ENCODE measurements around the gene ACSM2B. TPM values are rescaled to one million over a fixed set of nuclear protein-coding genes. Genes with fewer than 3 reads are reported as not detected.
"Not testable (repeated sequence)": the region's sequence is repeated elsewhere in the genome, so short reads cannot be mapped to it uniquely, and the experiment has no call there.

Gene ACSM2B
- total RNA-seq, 1 donor from 2014 or later = not detected

GRCh38 chr16:20598832-20599469 is 22.8 kb upstream of the ACSM2B start:
- CTCF ChIA-PET = no interaction called here

GRCh38 chr16:20595694-20596093 is 19.5 kb upstream of the ACSM2B start:
- POLR2A ChIA-PET; H3K27ac Mint-ChIP-seq; H3K36me3 Mint-ChIP-seq (ENCODE audit: low read depth); CTCF ChIA-PET; intact Hi-C loops (cut with micrococcal nuclease); H3K4me3 Mint-ChIP-seq; H3K4me1 Mint-ChIP-seq; ATAC-seq (ENCODE audit: low read depth); DNase-seq; H3K9me3 Mint-ChIP-seq: not testable (repeated sequence)
- H3K27me3 Mint-ChIP-seq = peaks cover 13% of the 10 kb centered on the region

More at GRCh38 chr16:20598832-20599469, 22.8 kb upstream of the ACSM2B start:
- POLR2A ChIA-PET = no interaction called here
- ATAC-seq (ENCODE audit: low read depth) (no peak), DNase-seq (no peak)
- H3K27ac Mint-ChIP-seq = no peak overlapping the region
- H3K36me3 Mint-ChIP-seq (ENCODE audit: low read depth) = no peaks in the 10 kb centered on the region
- H3K4me1 Mint-ChIP-seq = no peaks in the 10 kb centered on the region
- TF ChIP-seq, protein P1, sequence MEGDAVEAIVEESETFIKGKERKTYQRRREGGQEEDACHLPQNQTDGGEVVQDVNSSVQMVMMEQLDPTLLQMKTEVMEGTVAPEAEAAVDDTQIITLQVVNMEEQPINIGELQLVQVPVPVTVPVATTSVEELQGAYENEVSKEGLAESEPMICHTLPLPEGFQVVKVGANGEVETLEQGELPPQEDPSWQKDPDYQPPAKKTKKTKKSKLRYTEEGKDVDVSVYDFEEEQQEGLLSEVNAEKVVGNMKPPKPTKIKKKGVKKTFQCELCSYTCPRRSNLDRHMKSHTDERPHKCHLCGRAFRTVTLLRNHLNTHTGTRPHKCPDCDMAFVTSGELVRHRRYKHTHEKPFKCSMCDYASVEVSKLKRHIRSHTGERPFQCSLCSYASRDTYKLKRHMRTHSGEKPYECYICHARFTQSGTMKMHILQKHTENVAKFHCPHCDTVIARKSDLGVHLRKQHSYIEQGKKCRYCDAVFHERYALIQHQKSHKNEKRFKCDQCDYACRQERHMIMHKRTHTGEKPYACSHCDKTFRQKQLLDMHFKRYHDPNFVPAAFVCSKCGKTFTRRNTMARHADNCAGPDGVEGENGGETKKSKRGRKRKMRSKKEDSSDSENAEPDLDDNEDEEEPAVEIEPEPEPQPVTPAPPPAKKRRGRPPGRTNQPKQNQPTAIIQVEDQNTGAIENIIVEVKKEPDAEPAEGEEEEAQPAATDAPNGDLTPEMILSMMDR (IDR thresholded peaks at IDR 0.05) = no peak
- H3K9me3 Mint-ChIP-seq = no peaks in the 10 kb centered on the region
- H3K27me3 Mint-ChIP-seq = peaks cover 7% of the 10 kb centered on the region
- intact Hi-C loops (cut with micrococcal nuclease) = no loop called here
- H3K4me3 Mint-ChIP-seq = no peak overlapping the region

GRCh38 chr16:20595068-20595467 is 18.9 kb upstream of the ACSM2B start:
- H3K27ac Mint-ChIP-seq; ATAC-seq (ENCODE audit: low read depth); H3K27me3 Mint-ChIP-seq; POLR2A ChIA-PET; H3K4me1 Mint-ChIP-seq; H3K4me3 Mint-ChIP-seq; H3K36me3 Mint-ChIP-seq (ENCODE audit: low read depth); H3K9me3 Mint-ChIP-seq; DNase-seq; intact Hi-C loops (cut with micrococcal nuclease); CTCF ChIA-PET: not testable (repeated sequence)

- POLR2A ChIA-PET; CTCF ChIA-PET; ATAC-seq (ENCODE audit: low read depth); H3K4me3 Mint-ChIP-seq; H3K36me3 Mint-ChIP-seq (ENCODE audit: low read depth); DNase-seq; H3K27ac Mint-ChIP-seq; H3K4me1 Mint-ChIP-seq; H3K9me3 Mint-ChIP-seq; H3K27me3 Mint-ChIP-seq; intact Hi-C loops (cut with micrococcal nuclease): not testable (repeated sequence)
These were observed 16.6 kb upstream of the ACSM2B start for GRCh38 chr16:20592780-20593179.

DNA sequence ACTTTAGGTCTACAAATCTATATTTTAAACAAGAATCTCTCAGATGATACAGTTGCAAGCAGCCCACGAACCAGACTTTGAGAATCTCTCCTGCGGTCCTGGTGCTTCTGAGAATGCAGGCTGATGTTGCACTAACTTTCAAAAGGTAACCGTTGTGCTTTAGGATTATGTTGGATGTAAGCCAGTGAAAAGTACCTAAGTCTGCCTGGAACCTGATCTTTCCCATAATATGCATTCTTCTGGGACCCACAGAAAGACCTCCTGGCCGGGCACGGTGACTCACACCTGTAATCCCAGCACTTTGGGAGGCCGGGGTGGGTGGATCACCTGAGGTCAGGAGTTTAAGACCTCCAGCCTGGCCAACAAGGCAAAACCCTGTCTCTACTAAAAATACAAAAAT is 13.3 kb upstream of the ACSM2B start:
- H3K27me3 Mint-ChIP-seq; DNase-seq; POLR2A ChIA-PET; ATAC-seq (ENCODE audit: low read depth); H3K9me3 Mint-ChIP-seq; H3K4me3 Mint-ChIP-seq; intact Hi-C loops (cut with micrococcal nuclease); H3K36me3 Mint-ChIP-seq (ENCODE audit: low read depth); CTCF ChIA-PET; H3K4me1 Mint-ChIP-seq; H3K27ac Mint-ChIP-seq: not testable (repeated sequence)

- DNase-seq; H3K9me3 Mint-ChIP-seq; ATAC-seq (ENCODE audit: low read depth); H3K4me3 Mint-ChIP-seq; POLR2A ChIA-PET; H3K36me3 Mint-ChIP-seq (ENCODE audit: low read depth); intact Hi-C loops (cut with micrococcal nuclease); H3K27ac Mint-ChIP-seq; H3K27me3 Mint-ChIP-seq; CTCF ChIA-PET; H3K4me1 Mint-ChIP-seq: not testable (repeated sequence)
These were observed 11.5 kb upstream of the ACSM2B start for GRCh38 chr16:20587645-20588074.

- ATAC-seq (ENCODE audit: low read depth); H3K27me3 Mint-ChIP-seq; H3K4me1 Mint-ChIP-seq; H3K27ac Mint-ChIP-seq; POLR2A ChIA-PET; DNase-seq; CTCF ChIA-PET; H3K36me3 Mint-ChIP-seq (ENCODE audit: low read depth); intact Hi-C loops (cut with micrococcal nuclease); H3K4me3 Mint-ChIP-seq; H3K9me3 Mint-ChIP-seq: not testable (repeated sequence)
These were observed 10.5 kb upstream of the ACSM2B start for GRCh38 chr16:20586716-20587115.

DNA sequence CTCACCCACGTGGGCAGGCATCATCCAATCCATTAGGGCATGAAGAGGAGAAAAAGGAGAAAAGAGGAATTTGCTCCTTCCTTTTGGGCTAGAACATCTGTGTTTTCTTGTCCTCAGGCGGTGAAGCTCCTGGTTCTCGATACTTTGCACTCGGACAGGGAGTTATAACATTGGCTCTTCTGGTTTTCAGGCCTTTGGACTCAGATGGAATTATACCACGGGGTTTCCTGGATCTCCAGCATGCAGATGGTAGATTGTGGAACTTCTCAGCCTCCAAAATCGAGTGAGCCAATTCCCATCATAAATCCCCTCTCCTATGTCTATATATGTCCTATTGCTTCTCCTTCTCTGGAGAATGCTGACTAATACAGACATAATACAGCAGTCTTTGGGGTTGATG is 9.9 kb upstream of the ACSM2B start:
- not testable (repeated sequence) for H3K36me3 Mint-ChIP-seq (ENCODE audit: low read depth); H3K27me3 Mint-ChIP-seq

DNA sequence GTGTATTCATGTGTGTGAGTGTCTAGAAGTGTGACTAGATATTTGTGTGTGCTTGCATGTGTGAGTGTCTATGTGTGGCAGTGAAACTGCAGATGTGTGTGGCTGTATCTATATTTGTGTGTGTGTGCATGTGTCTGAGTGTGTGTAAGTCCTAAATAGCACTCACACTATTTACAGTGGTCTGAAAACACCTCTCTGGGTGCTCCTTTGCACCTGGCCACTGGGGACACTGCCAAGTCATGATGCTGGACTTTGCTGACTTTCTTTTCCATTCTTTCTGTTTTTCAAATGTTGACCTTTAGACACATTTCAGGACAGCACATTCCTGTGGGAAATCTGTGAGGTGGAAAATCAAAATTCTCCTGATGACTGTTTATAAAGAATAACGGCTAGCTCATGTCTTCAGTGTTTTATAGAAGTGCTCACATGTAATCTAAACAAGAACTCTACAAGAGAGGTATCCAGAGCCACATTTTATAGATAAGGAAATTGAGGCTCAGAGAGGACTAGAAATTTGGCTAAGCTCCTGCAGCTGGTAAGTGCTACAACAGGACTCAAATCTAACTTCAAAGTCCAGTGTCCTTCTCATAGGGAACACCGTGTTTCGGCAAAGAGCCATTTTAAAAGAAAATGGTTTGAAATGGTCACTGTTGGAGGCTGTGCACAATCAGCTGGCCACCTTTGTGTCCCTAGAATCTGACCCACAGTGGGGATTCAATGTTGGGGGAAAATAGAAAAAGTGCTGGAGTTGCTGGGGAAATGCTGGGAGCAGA is 4.5 kb upstream of the ACSM2B start:
- POLR2A ChIA-PET; H3K9me3 Mint-ChIP-seq; H3K4me3 Mint-ChIP-seq; DNase-seq; CTCF ChIA-PET; H3K27ac Mint-ChIP-seq; H3K36me3 Mint-ChIP-seq (ENCODE audit: low read depth); H3K27me3 Mint-ChIP-seq; intact Hi-C loops (cut with micrococcal nuclease); ATAC-seq (ENCODE audit: low read depth); H3K4me1 Mint-ChIP-seq: not testable (repeated sequence)

More for the DNA sequence above, 9.9 kb upstream of the ACSM2B start:
- intact Hi-C loops (cut with micrococcal nuclease); H3K27ac Mint-ChIP-seq; DNase-seq; CTCF ChIA-PET; H3K4me3 Mint-ChIP-seq; POLR2A ChIA-PET; ATAC-seq (ENCODE audit: low read depth); H3K4me1 Mint-ChIP-seq; H3K9me3 Mint-ChIP-seq: not testable (repeated sequence)

- H3K36me3 Mint-ChIP-seq (ENCODE audit: low read depth); H3K27me3 Mint-ChIP-seq; CTCF ChIA-PET; H3K4me1 Mint-ChIP-seq; DNase-seq; POLR2A ChIA-PET; intact Hi-C loops (cut with micrococcal nuclease); H3K9me3 Mint-ChIP-seq; ATAC-seq (ENCODE audit: low read depth); H3K4me3 Mint-ChIP-seq; H3K27ac Mint-ChIP-seq: not testable (repeated sequence)
These were observed 1.9 kb upstream of the ACSM2B start for GRCh38 chr16:20578091-20578490.

DNA sequence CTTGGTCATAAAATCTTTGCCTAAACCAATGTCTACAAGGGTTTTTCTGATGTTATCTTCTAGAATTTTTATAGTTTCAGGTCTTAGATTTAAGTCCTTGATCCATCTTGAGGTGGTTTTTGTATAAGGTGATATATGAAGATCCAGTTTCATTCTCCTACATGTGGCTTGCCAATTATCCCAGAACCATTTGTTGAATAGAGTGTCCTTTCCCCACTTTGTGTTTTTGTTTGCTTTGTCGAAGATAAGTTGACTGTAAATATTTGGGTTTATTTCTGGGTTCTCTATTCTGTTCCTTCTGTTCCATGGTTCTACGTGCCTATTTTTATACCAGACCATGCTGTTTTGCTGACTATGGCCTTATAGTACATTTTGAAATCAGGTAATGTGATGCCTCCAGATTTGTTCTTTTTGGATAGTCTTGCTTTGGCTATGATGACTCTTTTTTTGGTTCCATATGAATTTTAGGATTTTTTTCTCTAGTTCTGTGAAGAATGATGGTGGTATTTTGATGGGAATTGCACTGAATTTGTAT is 7.0 kb downstream of the ACSM2B start:
- H3K4me3 Mint-ChIP-seq; CTCF ChIA-PET; ATAC-seq (ENCODE audit: low read depth); H3K27me3 Mint-ChIP-seq; intact Hi-C loops (cut with micrococcal nuclease); H3K36me3 Mint-ChIP-seq (ENCODE audit: low read depth); H3K9me3 Mint-ChIP-seq; H3K27ac Mint-ChIP-seq; POLR2A ChIA-PET; DNase-seq; H3K4me1 Mint-ChIP-seq: not testable (repeated sequence)

Measured in activated B cell treated with CpG ODN at 0.5 μM for 24 hours (primary cell).